Astrocyte of the cerebellum (primary cell): ENCODE data around the gene ZNF607.
"Not testable (repeated sequence)": the region's sequence is repeated elsewhere in the genome, so short reads cannot be mapped to it uniquely, and the experiment has no call there.

Experiments used
- DNase-seq: peaks from one replicate; pipeline ENCODE4 v3.0.0-alpha.2; 2011; ENCODE audit warnings: low read depth
- H3K4me3 ChIP-seq: 2 replicates; pipeline ENCODE4 v1.5.1; 2011; ENCODE audit warnings: mild to moderate bottlenecking, low read depth, low read length, moderate library complexity
- CTCF ChIP-seq: IDR thresholded peaks from 2 replicates; pipeline ENCODE4 v1.5.1; 2012; ENCODE audit warnings: low read length, low read depth, moderate library complexity, mild to moderate bottlenecking; ENCODE audit errors: missing control alignments
- in situ Hi-C: cut with HindIII; loops from 2 replicates; pipeline ENCODE4 v1.10.0; 2017; ENCODE audit warnings: low sequenced_read_pairs

ZNF607 gene

GRCh38 chr19:37719111-37719926, at the start of gene ZNF607:
Gene ZNF607 (minus strand): TSS chr19:37719761. CDS start chr19:37711618, 8,143 bp downstream.
- DNase-seq = peak; percentile 70
- H3K4me3 ChIP-seq = peak within 1 kb of the TSS; percentile 83
- in situ Hi-C loops = no loop called here
- peak; percentile 70 for TF ChIP-seq CTCF

- in situ Hi-C loops = no loop called here
- no peak overlapping the region for H3K4me3 ChIP-seq
- TF ChIP-seq CTCF = no peak
- no peak for DNase-seq
Measured at GRCh38 chr19:37763488-37763887, 43.9 kb upstream of the ZNF607 start.

- DNase-seq, H3K4me3 ChIP-seq, in situ Hi-C loops: not testable (repeated sequence)
Measured at GRCh38 chr19:37757683-37758082, 38.1 kb upstream of the ZNF607 start.

- in situ Hi-C loops = no loop called here
- DNase-seq = no peak
- no peak overlapping the region for H3K4me3 ChIP-seq
- no peak for TF ChIP-seq CTCF
Measured at GRCh38 chr19:37738371-37738770, 18.8 kb upstream of the ZNF607 start.

- TF ChIP-seq CTCF = no peak
- H3K4me3 ChIP-seq = no peak overlapping the region
- no peak for DNase-seq
- in situ Hi-C loops = no loop called here
Measured at GRCh38 chr19:37725181-37725580, 5.6 kb upstream of the ZNF607 start.

GRCh38 chr19:37719927-37720265, 335 bp upstream of the ZNF607 start:
- DNase-seq = no peak
- in situ Hi-C loops = no loop called here
- H3K4me3 ChIP-seq = peak overlapping the region; percentile 83
- TF ChIP-seq CTCF = no peak

GRCh38 chr19:37718304-37718703, 1.3 kb downstream of the ZNF607 start:
- in situ Hi-C loops = no loop called here
- H3K4me3 ChIP-seq = peak overlapping the region; percentile 83
- TF ChIP-seq CTCF = no peak
- no peak for DNase-seq
